HepG2 (cell line): Measurements from ENCODE around the gene KIF1B. TPM values are rescaled to one million over a fixed set of nuclear protein-coding genes. Genes with fewer than 3 reads are reported as not detected.

Source experiments
- ATAC-seq: fragments of 200-7000 bp; cut with Tn5 transposase; 3 replicates; pipeline ENCODE4 v1.9.1; 2020; ENCODE audit warnings: mild to moderate bottlenecking, moderate library complexity
- BruUV-seq: library from RNA; stranded (reverse); fragments of 400-500 nt; replicated peaks from 2 replicates; lab custom pipeline; 2021; lab: Mats Ljungman, UMichigan
- CTCF ChIA-PET: fragments of 300-600 bp; formaldehyde crosslinking; extraction: SDS; loops from one replicate; lab custom pipeline; 2021; ENCODE audit warnings: low total read pairs, inconsistent platforms, low intra/inter-chr PET ratio; lab: Yijun Ruan, JAX
- POLR2A ChIA-PET: fragments of 350-600 bp; sonication (Branson Sonifier 250); formaldehyde crosslinking; loops from one replicate; lab custom pipeline; 2020; ENCODE audit warnings: antibody characterized with exemption, inconsistent platforms; lab: Yijun Ruan, JAX
- DNase-seq: peaks from one replicate; pipeline ENCODE4 v3.0.0-alpha.2; 2015; ENCODE audit warnings: low spot score
- FAIRE-seq: peaks from 3 replicates; lab custom pipeline; 2011; peaks lifted over from hg19 to GRCh38; lab: Jason Lieb, UNC
- H2AFZ ChIP-seq: one replicate; pipeline ENCODE4 v1.6.1; 2011; ENCODE audit warnings: low read length, inconsistent platforms
- H3K27ac ChIP-seq: fragments of 300-600 bp; 3 replicates; pipeline ENCODE4 v1.8.0; 2011; ENCODE audit warnings: mixed run types, mild to moderate bottlenecking, mixed read lengths, low read length, inconsistent platforms; ENCODE audit not compliant: insufficient read depth; ENCODE audit errors: extremely low read length
- H3K27me3 ChIP-seq, 2 experiments: fragments of 200-600 bp in 1 of 2; 2 replicates in 1 of 2; 3 replicates in 1 of 2; pipeline versions ENCODE4 v1.6.0 to v1.8.0; 2011; ENCODE audit warnings: low read length in 2 of 2, mild to moderate bottlenecking in 2 of 2, moderate library complexity in 2 of 2, inconsistent platforms in 1 of 2; ENCODE audit not compliant: insufficient read depth in 2 of 2, control insufficient read depth in 1 of 2
- H3K36me3 ChIP-seq, 2 experiments: fragments of 200-600 bp in 1 of 2; replicated peaks in 1 of 2; 2 replicates in 1 of 2; 3 replicates in 1 of 2; pipeline versions ENCODE4 v1.5.1 to v1.8.0; 2011; ENCODE audit warnings: low read length in 2 of 2, inconsistent platforms in 1 of 2; ENCODE audit not compliant: insufficient read depth in 2 of 2, control insufficient read depth in 1 of 2
- H3K4me1 ChIP-seq: 2 replicates; pipeline ENCODE4 v1.5.1; 2012; ENCODE audit warnings: low read length, inconsistent platforms; ENCODE audit not compliant: insufficient read depth
- H3K4me2 ChIP-seq: 2 replicates; pipeline ENCODE4 v1.6.0; 2011; ENCODE audit warnings: low read depth, low read length, inconsistent platforms
- H3K4me3 ChIP-seq, 3 experiments: fragments of 200-600 bp in 1 of 3; sonication (generic), shearing (Covaris generic) in 1 of 3; replicated peaks in 1 of 3; 2 replicates each; pipeline ENCODE4 v1.5.1; 2011 to 2016; ENCODE audit warnings: low read length in 3 of 3, inconsistent platforms in 2 of 3, low read depth in 2 of 3, mild to moderate bottlenecking in 2 of 3, control low read depth in 1 of 3, mixed read lengths in 1 of 3; ENCODE audit not compliant: insufficient read depth in 1 of 3
- H3K79me2 ChIP-seq: one replicate; pipeline ENCODE4 v1.6.1; 2011; ENCODE audit warnings: low read length, inconsistent platforms; ENCODE audit not compliant: insufficient read depth
- H3K9ac ChIP-seq: 2 replicates; pipeline ENCODE4 v1.6.0; 2011; ENCODE audit warnings: mild to moderate bottlenecking, low read depth, low read length, inconsistent platforms; ENCODE audit not compliant: insufficient read depth
- H3K9me3 ChIP-seq: 2 replicates; pipeline ENCODE4 v1.5.1; 2012; ENCODE audit warnings: mild to moderate bottlenecking, low read length
- H4K20me1 ChIP-seq: 2 replicates; pipeline ENCODE4 v1.6.0; 2011; ENCODE audit warnings: inconsistent platforms, mild to moderate bottlenecking, low read length, moderate library complexity; ENCODE audit not compliant: insufficient read depth
- DNMT1 ChIP-seq: sonication (generic); formaldehyde crosslinking; IDR thresholded peaks from 2 replicates; pipeline ENCODE4 v1.5.1; 2020; ENCODE audit warnings: mild to moderate bottlenecking, missing genetic modification reagents
- NFIB ChIP-seq: sonication (generic); formaldehyde crosslinking; IDR thresholded peaks from 2 replicates; pipeline ENCODE4 v1.9.0; 2021; ENCODE audit warnings: missing genetic modification reagents, mild to moderate bottlenecking, borderline replicate concordance
- NONO ChIP-seq, 2 experiments: fragments of 450-650 bp in 1 of 2; sonication (generic) in 1 of 2; formaldehyde crosslinking in 1 of 2; IDR thresholded peaks in 1 of 2; conservative IDR thresholded peaks in 1 of 2; 2 replicates each; pipeline versions ENCODE4 v1.6.1 to v1.8.0; 2017 to 2022; ENCODE audit warnings: mild to moderate bottlenecking in 1 of 2, missing genetic modification reagents in 1 of 2, moderate library complexity in 1 of 2
- SOX13 ChIP-seq, 3 experiments: fragments of 450-650 bp in 1 of 3; sonication (generic) in 1 of 3; formaldehyde crosslinking in 1 of 3; IDR thresholded peaks in 2 of 3; conservative IDR thresholded peaks in 1 of 3; 2 replicates each; pipeline versions ENCODE4 v1.5.0 to v1.6.1; 2016 to 2020; ENCODE audit warnings: antibody characterized with exemption in 1 of 3, mild to moderate bottlenecking in 1 of 3, missing compliant biosample characterization in 1 of 3, missing genetic modification reagents in 1 of 3, moderate library complexity in 1 of 3
- ZEB1 ChIP-seq: IDR thresholded peaks from 2 replicates; pipeline ENCODE4 v1.6.1; 2012; ENCODE audit warnings: mild to moderate bottlenecking, low read depth, inconsistent platforms; ENCODE audit not compliant: insufficient replicate concordance
- ZNF121 ChIP-seq: sonication (generic); formaldehyde crosslinking; IDR thresholded peaks from 2 replicates; pipeline ENCODE4 v1.5.0; 2020; ENCODE audit warnings: mild to moderate bottlenecking, missing genetic modification reagents
- ZNF317 ChIP-seq: sonication (generic); formaldehyde crosslinking; IDR thresholded peaks from 2 replicates; pipeline ENCODE4 v1.5.0; 2020; ENCODE audit warnings: mild to moderate bottlenecking, missing genetic modification reagents
- ZNF547 ChIP-seq: sonication (generic); formaldehyde crosslinking; IDR thresholded peaks from 2 replicates; pipeline ENCODE4 v1.5.1; 2020; ENCODE audit warnings: mild to moderate bottlenecking, missing genetic modification reagents
- WGBS: methylation state at CpG from one replicate; pipeline ENCODE4 v1.1.6; 2017; ENCODE audit warnings: low lambda C conversion rate; 5-methylcytosine and 5-hydroxymethylcytosine counted together
- in situ Hi-C: cut with HindIII; loops from 2 replicates; pipeline ENCODE4 v1.10.0; 2017; ENCODE audit warnings: low pct_unique_long_range_greater_than_20kb; ENCODE audit not compliant: extremely low pct_ligation_motif_present
- intact Hi-C: fragments of 100-400 bp; cut with micrococcal nuclease; formaldehyde crosslinking; loops from one replicate; pipeline ENCODE4 v1.10.0; 2022; ENCODE audit not compliant: unreplicated experiment
- polyA plus RNA-seq, 8 experiments: library from polyadenylated mRNA; depleted of rRNA in 3 of 8; stranded (reverse) in 7 of 8; unstranded in 1 of 8; fragments of >200 nt; fragmentation: Illumina TruSeq in 4 of 8; extraction: Trizol in 4 of 8; gene quantifications; 2 replicates each; pipeline versions ENCODE4 v1.2.1 to v1.2.3, GENCODE V29; 2011 to 2016; ENCODE audit warnings: low read depth in 4 of 8, missing spikeins in 1 of 8, mixed read lengths in 1 of 8; ENCODE audit not compliant: insufficient read depth in 1 of 8
- total RNA-seq, 5 experiments: library from RNA; depleted of rRNA; stranded (reverse); fragments of >200 nt; fragmentation: Illumina TruSeq; extraction: Trizol; gene quantifications; 2 replicates each; pipeline ENCODE4 v1.2.3, GENCODE V29; 2016; ENCODE audit warnings: low read depth in 1 of 5
- TF ChIP-seq, protein P1 (sequence below): sonication (generic); formaldehyde crosslinking; IDR thresholded peaks from 2 replicates; pipeline ENCODE4 v1.8.0; 2022; ENCODE audit warnings: mild to moderate bottlenecking, missing genetic modification reagents, moderate library complexity
- TF ChIP-seq, protein P2 (sequence below): sonication (generic); formaldehyde crosslinking; conservative IDR thresholded peaks from 2 replicates; pipeline ENCODE4 v1.8.0; 2022; ENCODE audit warnings: low read depth, missing genetic modification reagents

The KIF1B gene
- total and polyA plus RNA-seq, 2 of the 13 experiments (the other 11 are each of a cell fraction or from before 2014, with no cell fraction given), result 26.7 to 32.5 TPM

DNA sequence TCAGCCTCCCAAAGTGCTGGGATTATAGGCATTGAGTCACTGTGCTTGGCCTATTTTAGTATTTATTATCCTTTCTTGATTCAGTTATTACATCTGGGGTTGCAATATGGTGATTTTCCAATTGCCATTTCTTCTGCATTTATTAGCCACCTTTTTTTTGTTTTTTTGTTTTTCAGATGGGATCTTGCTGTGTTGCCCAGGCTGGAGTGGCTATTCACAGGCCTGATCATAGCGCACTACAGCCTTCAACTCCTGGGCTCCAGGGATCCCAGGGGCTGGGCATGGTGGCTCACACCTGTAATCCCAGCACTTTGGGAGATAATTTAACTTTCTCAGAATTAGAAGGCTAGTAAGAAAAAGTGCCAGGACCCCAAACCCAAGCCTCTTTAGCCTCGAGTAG lies 106.4 kb downstream of the KIF1B start:
- H3K9me3 ChIP-seq, result no peaks in the 10 kb centered on the region
- in situ Hi-C loops (no loop called here), intact Hi-C loops (no loop called here)
- no peak for FAIRE-seq
- TF ChIP-seq, protein P1, sequence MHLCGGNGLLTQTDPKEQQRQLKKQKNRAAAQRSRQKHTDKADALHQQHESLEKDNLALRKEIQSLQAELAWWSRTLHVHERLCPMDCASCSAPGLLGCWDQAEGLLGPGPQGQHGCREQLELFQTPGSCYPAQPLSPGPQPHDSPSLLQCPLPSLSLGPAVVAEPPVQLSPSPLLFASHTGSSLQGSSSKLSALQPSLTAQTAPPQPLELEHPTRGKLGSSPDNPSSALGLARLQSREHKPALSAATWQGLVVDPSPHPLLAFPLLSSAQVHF (CRISPR knock-in tag), result no peak
- peak; percentile 79; the same call in 1 of the 2 replicates for TF ChIP-seq ZNF121 (CRISPR knock-in tag)
- no peak for TF ChIP-seq SOX13 (IDR thresholded peaks at IDR 0.05)
- TF ChIP-seq SOX13 (CRISPR knock-in tag; conservative IDR thresholded peaks at IDR 0.05 in 1 of 2, IDR thresholded peaks at IDR 0.05 in 1 of 2), result no peak
- no peaks in the 10 kb centered on the region for H3K79me2 ChIP-seq
- no peak overlapping the region for H3K4me3 ChIP-seq
- no peak for DNase-seq
- no peak overlapping the region for H3K27ac ChIP-seq
- no TSS peak for BruUV-seq
- H3K36me3 ChIP-seq, result peaks cover 5 to 11% of the 10 kb centered on the region in 2 experiments; a peak in 2 of 5 replicates
- H3K4me2 ChIP-seq, result no peak overlapping the region
- ChIA-PET CTCF (no interaction called here), POLR2A (no interaction called here)
- WGBS, result 97% methylated on average over 2 of the region's 2 CpGs
- H3K4me1 ChIP-seq, result no peaks in the 10 kb centered on the region
- no peak overlapping the region for H2AFZ ChIP-seq
- ATAC-seq, result no peak
- H3K9ac ChIP-seq, result no peak overlapping the region
- no peaks in the 10 kb centered on the region for H3K27me3 ChIP-seq
- H4K20me1 ChIP-seq, result no peaks in the 10 kb centered on the region

GRCh38 chr1:10319750-10320149 lies 109.4 kb downstream of the KIF1B start:
- H2AFZ ChIP-seq, result no peak overlapping the region
- no TSS peak for BruUV-seq
- FAIRE-seq (no peak), DNase-seq (no peak), ATAC-seq (no peak)
- no peaks in the 10 kb centered on the region for H3K9me3 ChIP-seq
- H3K79me2 ChIP-seq, result no peaks in the 10 kb centered on the region
- no peak for TF ChIP-seq NONO (IDR thresholded peaks at IDR 0.05)
- no peak for TF ChIP-seq NONO (CRISPR knock-in tag; conservative IDR thresholded peaks at IDR 0.05)
- no peak for TF ChIP-seq ZNF547
- no peak for TF ChIP-seq NFIB (CRISPR knock-in tag)
- TF ChIP-seq ZNF317, result no peak
- no peak for TF ChIP-seq ZEB1
- no peak for TF ChIP-seq DNMT1 (CRISPR knock-in tag)
- TF ChIP-seq, protein P2, sequence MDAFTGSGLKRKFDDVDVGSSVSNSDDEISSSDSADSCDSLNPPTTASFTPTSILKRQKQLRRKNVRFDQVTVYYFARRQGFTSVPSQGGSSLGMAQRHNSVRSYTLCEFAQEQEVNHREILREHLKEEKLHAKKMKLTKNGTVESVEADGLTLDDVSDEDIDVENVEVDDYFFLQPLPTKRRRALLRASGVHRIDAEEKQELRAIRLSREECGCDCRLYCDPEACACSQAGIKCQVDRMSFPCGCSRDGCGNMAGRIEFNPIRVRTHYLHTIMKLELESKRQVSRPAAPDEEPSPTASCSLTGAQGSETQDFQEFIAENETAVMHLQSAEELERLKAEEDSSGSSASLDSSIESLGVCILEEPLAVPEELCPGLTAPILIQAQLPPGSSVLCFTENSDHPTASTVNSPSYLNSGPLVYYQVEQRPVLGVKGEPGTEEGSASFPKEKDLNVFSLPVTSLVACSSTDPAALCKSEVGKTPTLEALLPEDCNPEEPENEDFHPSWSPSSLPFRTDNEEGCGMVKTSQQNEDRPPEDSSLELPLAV (CRISPR knock-in tag), result no peak
- no peaks in the 10 kb centered on the region for H3K4me1 ChIP-seq
- peaks cover 8 to 32% of the 10 kb centered on the region in 2 experiments; a peak in 4 of 5 replicates for H3K36me3 ChIP-seq
- WGBS, result 93% methylated on average over 1 of the region's 1 CpG
- no peak overlapping the region for H3K27ac ChIP-seq
- no peak overlapping the region for H3K9ac ChIP-seq
- H3K27me3 ChIP-seq, result no peaks in the 10 kb centered on the region
- POLR2A ChIA-PET, result no interaction called here
- no peaks in the 10 kb centered on the region for H4K20me1 ChIP-seq
- in situ Hi-C loops, result no loop called here
- CTCF ChIA-PET, result no interaction called here
- H3K4me3 ChIP-seq, result no peak overlapping the region
- H3K4me2 ChIP-seq, result no peak overlapping the region
- intact Hi-C loops, result no loop called here
